GM21360 (cell line): Measurements from ENCODE around the gene RALGAPA2.

ENCODE experiments used
- ATAC-seq: cut with Tn5 transposase; IDR thresholded peaks from one replicate; pipeline ENCODE4 v1.9.1; 2021; ENCODE audit warnings: mild to moderate bottlenecking, moderate library complexity; ENCODE audit not compliant: unreplicated experiment

Gene RALGAPA2

GRCh38 chr20:20412750-20413149 is 299.7 kb downstream of the RALGAPA2 start:
- ATAC-seq = no peak

- ATAC-seq = no peak
These were observed 300.6 kb downstream of the RALGAPA2 start for GRCh38 chr20:20411836-20412235.

DNA sequence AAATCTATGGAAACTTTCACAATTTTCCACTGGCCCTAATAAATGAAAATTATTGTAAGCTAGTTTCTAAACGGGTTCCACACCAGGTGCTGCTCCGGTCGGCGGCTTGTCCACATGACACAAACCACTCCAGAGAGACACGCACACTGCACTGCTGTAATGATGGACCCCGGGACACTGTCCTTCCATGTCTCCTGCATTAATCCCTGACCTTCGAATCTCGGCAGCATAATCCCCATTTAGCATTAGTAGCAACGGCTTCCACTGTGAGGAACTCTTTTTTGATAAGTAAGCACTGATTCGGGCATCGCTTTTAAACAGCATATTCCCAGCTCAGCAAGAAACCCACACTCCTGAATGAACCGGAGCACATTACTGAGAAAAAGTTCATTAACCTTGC is 301.0 kb downstream of the RALGAPA2 start:
- ATAC-seq = no peak

- no peak for ATAC-seq
These were observed 301.8 kb downstream of the RALGAPA2 start for GRCh38 chr20:20410678-20411077.

GRCh38 chr20:20409331-20409730 is 303.1 kb downstream of the RALGAPA2 start:
- ATAC-seq = no peak

GRCh38 chr20:20407891-20408805 is 304.3 kb downstream of the RALGAPA2 start:
- ATAC-seq = no peak

DNA sequence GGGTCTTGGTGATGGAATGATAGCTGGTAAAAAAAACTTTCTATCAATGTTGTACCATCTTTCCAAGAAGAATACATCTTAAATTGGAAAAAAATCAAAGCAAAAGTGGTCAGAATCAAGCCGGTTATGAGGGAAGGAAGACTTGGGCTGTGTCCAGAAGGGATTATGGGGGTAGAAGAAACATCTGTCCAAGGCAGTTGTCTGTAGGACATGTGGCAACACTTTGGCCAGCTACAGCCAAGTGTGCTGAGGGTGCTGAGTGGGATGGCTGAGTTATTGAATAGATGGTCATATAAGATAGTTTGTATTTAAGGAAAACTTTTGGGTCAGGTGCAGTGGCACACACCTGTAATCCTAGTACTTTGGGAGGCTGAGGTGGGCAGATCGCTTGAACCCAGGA is 306.1 kb downstream of the RALGAPA2 start:
- no peak for ATAC-seq

GRCh38 chr20:20405623-20406022 is 306.8 kb downstream of the RALGAPA2 start:
- no peak for ATAC-seq

DNA sequence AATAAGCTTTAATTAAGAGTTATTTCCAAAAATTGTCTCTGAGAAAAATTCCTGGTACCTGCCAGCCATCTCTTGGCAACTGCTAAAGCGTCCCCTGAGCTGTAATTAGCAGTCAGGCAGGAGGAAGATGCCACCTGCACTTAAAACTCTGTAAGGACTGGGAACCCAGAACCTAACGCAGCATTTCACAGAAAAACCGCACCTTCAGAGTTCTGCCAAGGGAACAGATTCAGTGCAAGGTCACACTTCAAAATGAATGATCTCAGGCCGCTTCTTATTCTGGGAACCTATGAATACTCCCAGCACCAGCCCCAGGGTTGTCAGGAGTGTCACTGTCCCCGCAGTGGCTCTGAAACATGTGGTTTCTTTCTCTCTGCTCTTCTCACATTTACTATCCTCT is 307.8 kb downstream of the RALGAPA2 start:
- no peak for ATAC-seq

DNA sequence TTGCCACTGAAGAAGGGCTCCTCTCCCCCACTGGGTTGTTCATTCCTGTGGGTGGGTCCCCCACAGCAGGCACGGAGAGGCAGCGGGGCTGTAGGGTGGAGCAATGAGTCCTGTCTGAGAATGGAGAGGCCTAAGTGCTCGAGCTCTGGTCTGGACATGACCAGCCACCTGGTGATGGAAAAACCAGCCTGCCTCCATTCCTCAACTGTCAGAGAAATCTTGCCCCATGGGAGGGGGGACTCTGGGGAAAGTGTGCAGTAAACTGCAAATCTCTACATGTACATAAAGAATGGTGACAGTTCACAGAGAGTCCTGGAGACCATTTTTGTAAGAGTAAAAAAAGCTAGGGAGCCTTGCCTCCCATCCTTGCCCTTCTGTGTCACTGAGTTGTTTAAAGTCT is 310.5 kb downstream of the RALGAPA2 start:
- ATAC-seq = no peak

- no peak for ATAC-seq
These were observed 312.6 kb downstream of the RALGAPA2 start for GRCh38 chr20:20399531-20400500.

DNA sequence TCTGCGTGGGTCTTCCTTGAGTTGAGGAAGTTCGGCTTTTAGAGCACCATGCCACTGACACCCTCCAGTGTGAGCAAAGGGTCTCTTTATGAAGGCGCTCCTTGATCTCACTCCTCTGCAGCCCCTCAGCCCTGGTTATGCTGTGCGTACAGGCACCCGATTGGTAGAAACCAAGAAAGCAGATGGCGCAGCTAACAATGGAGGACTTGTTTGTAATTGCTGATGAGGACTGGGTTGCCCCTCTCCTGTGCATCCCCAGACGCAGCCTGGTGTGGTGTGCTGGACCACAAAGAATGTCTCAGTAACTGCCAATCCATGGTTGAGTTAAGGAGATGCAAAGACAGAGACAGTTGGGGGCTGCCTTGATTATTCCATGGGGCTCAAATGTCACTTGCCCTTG is 314.3 kb downstream of the RALGAPA2 start:
- ATAC-seq = no peak

- no peak for ATAC-seq
These were observed 315.6 kb downstream of the RALGAPA2 start for GRCh38 chr20:20396794-20397193.

GRCh38 chr20:20395903-20396568 is 316.4 kb downstream of the RALGAPA2 start:
- no peak for ATAC-seq

DNA sequence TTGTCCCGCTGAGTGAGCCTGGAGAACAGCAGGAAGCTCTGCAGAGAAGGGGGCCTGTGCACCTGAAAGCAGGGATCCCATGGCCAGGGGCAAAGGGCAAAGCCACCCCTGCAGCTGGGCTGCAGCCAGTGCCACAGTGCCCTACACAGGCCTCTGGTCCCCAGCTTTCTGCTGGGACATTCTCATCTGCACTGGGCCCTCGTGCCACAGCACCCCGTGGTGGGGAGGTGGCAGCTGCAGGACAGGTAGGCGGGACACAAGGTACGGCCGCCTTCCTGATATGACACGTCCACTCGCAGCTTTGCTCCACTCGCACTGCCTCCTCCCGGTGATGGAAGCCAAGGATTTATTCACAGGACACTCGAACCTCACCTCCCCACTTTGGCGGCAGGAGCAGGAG is 317.4 kb downstream of the RALGAPA2 start:
- ATAC-seq = no peak

- no peak for ATAC-seq
These were observed 319.0 kb downstream of the RALGAPA2 start for GRCh38 chr20:20393207-20394120.

DNA sequence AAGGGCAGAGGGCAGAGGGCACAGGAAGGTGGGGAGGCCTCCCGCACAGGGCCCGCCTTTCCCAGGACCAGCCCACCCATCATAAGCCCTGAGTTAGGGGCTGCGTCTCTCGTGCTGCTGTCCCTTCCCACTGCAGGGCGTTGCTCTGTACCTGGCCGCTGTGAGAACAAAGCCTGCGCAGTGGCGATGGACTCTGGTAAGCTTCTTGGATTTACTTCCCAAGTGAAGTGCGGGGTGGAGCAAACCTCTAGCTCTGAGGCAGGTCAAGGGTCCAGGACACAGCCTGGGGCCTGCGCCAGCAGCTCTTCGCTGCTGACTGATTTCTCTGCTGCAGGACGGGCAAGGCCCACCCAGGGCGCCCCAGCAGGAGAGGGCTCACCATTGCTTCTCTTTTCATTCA is 320.7 kb downstream of the RALGAPA2 start:
- no peak for ATAC-seq

DNA sequence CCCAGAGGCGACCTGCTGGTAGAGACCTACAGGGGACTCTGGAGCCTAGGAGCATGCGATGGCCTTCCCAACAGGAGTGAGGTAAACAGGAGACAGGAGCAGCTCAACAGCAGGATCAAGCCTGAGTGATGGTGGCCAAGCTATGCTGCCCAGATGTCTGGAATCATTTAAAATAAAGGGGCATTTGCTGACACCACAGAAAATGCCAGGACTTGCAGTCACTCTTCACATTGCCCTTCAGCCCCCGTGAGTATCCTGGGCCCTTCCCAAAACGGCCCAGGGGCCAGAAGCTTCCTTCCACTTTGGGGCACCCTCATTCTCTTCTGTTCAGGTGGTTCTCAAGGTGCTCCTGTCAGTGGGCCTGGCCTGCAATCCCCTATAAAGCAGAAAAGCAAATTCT is 321.3 kb downstream of the RALGAPA2 start:
- no peak for ATAC-seq

DNA sequence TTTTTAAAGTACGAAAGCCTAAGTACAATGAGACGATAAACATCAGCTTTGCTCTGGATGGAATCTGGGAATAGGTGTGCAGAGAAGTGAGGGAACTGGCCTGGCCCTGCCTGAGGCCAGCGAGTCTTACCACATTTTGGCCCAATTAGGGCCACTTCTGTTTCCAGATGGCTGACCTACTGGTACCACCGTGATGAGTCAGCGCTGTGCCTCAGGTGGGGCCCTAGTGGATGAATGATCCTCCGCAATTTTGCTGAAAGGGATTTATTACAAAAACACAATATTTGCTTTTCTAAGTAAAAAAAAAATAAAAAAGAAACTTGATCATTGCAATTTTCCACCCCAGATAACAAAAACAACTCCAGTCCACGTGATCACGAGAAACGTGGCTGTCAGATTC is 322.1 kb downstream of the RALGAPA2 start:
- no peak for ATAC-seq

- ATAC-seq = no peak
These were observed 326.3 kb downstream of the RALGAPA2 start for GRCh38 chr20:20386192-20386591.
